ENCODE results near the gene DNER. TPM values are rescaled to one million over a fixed set of nuclear protein-coding genes. Genes with fewer than 3 reads are reported as not detected.

Gene DNER
- total RNA-seq, 1 experiment from 2014 or later: 3.7 TPM

DNA sequence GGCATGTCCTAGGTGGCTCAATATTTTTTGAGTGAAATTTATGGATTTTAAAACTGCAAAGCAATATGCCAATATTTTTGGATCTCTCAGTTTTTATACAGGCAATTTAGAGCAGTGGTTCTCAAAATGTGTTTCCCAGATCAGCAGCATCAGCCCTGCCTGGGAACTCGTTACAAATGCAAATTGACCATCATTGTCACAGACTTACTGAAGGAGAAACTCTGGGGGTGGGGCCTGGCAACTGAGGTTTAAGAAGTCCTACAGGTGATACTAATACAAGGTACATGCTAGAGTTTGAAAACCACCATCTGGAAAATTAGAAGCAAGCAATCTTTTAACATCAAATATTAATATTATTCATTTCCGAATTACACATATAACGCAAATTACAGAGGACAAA lies 227.7 kb downstream of the DNER start:
- H3K4me1 Mint-ChIP-seq: peaks cover 29% of the 10 kb centered on the region
- H3K9me3 Mint-ChIP-seq: peaks cover 20% of the 10 kb centered on the region
- ChIA-PET POLR2A (no interaction called here), CTCF (no interaction called here)
- peak overlapping the region; percentile 50; the same call in 1 of the 2 replicates for H3K27ac Mint-ChIP-seq
- H3K36me3 Mint-ChIP-seq: peaks cover 17% of the 10 kb centered on the region
- peak; percentile 86 for ATAC-seq
- H3K4me3 Mint-ChIP-seq: no peak overlapping the region
- peak; percentile 44 for DNase-seq (ENCODE audit: low spot score)
- H3K27me3 Mint-ChIP-seq (ENCODE audit: low read depth): no peaks in the 10 kb centered on the region
- TF ChIP-seq ZNF219 (CRISPR knock-in tag; IDR thresholded peaks at IDR 0.05; ENCODE audit: borderline replicate concordance): no peak
- TF ChIP-seq, protein P1, sequence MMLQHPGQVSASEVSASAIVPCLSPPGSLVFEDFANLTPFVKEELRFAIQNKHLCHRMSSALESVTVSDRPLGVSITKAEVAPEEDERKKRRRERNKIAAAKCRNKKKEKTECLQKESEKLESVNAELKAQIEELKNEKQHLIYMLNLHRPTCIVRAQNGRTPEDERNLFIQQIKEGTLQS (CRISPR knock-in tag; conservative IDR thresholded peaks at IDR 0.05): no peak
- TF ChIP-seq, protein P2, sequence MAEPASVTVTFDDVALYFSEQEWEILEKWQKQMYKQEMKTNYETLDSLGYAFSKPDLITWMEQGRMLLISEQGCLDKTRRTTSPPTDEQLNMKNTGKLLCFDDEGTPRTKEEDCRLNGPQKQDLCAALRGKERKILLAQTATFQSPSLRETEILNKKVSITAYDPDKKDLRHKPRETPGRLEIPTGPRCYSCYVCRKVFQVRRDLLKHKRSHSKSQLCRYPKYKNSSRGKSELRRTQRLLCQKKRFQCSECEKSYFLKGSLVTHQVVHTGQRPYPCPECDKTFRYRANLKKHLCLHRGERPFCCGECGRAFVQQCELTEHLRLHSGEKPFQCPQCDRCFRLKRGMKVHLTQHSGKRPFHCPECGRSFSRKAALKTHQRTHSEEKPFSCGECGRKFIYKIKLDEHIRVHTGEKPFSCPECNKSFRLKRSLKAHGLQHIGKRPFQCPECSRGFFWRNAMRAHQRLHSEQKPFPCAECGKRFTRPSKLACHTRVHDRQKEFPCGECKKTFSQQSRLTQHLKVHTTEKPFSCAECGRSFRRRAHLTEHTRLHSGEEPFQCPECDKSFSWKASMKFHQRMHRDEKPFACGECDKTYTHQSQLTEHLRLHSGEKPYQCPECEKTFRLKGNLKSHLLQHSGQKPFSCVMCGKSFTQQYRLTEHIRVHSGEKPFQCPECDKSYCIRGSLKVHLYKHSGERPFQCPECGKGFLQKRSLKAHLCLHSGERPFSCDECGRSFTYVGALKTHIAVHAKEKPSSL (CRISPR knock-in tag; conservative IDR thresholded peaks at IDR 0.05): no peak
- no peak for TF ChIP-seq TEAD4 (CRISPR knock-in tag; IDR thresholded peaks at IDR 0.05)
- no peak for TF ChIP-seq KAT7 (CRISPR knock-in tag; IDR thresholded peaks at IDR 0.05; ENCODE audit: borderline replicate concordance)
- no peak for TF ChIP-seq ATF1 (CRISPR knock-in tag; IDR thresholded peaks at IDR 0.05)
- TF ChIP-seq, protein P3, sequence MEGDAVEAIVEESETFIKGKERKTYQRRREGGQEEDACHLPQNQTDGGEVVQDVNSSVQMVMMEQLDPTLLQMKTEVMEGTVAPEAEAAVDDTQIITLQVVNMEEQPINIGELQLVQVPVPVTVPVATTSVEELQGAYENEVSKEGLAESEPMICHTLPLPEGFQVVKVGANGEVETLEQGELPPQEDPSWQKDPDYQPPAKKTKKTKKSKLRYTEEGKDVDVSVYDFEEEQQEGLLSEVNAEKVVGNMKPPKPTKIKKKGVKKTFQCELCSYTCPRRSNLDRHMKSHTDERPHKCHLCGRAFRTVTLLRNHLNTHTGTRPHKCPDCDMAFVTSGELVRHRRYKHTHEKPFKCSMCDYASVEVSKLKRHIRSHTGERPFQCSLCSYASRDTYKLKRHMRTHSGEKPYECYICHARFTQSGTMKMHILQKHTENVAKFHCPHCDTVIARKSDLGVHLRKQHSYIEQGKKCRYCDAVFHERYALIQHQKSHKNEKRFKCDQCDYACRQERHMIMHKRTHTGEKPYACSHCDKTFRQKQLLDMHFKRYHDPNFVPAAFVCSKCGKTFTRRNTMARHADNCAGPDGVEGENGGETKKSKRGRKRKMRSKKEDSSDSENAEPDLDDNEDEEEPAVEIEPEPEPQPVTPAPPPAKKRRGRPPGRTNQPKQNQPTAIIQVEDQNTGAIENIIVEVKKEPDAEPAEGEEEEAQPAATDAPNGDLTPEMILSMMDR (IDR thresholded peaks at IDR 0.05): no peak
- no peak for TF ChIP-seq RORB (CRISPR knock-in tag; IDR thresholded peaks at IDR 0.05)
- TF ChIP-seq, protein P4, sequence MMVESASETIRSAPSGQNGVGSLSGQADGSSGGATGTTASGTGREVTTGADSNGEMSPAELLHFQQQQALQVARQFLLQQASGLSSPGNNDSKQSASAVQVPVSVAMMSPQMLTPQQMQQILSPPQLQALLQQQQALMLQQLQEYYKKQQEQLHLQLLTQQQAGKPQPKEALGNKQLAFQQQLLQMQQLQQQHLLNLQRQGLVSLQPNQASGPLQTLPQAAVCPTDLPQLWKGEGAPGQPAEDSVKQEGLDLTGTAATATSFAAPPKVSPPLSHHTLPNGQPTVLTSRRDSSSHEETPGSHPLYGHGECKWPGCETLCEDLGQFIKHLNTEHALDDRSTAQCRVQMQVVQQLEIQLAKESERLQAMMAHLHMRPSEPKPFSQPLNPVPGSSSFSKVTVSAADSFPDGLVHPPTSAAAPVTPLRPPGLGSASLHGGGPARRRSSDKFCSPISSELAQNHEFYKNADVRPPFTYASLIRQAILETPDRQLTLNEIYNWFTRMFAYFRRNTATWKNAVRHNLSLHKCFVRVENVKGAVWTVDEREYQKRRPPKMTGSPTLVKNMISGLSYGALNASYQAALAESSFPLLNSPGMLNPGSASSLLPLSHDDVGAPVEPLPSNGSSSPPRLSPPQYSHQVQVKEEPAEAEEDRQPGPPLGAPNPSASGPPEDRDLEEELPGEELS (CRISPR knock-in tag; IDR thresholded peaks at IDR 0.05): no peak
- TF ChIP-seq, protein P5, sequence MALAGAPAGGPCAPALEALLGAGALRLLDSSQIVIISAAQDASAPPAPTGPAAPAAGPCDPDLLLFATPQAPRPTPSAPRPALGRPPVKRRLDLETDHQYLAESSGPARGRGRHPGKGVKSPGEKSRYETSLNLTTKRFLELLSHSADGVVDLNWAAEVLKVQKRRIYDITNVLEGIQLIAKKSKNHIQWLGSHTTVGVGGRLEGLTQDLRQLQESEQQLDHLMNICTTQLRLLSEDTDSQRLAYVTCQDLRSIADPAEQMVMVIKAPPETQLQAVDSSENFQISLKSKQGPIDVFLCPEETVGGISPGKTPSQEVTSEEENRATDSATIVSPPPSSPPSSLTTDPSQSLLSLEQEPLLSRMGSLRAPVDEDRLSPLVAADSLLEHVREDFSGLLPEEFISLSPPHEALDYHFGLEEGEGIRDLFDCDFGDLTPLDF (CRISPR knock-in tag; IDR thresholded peaks at IDR 0.05): no peak
- TF ChIP-seq TCF7 (CRISPR knock-in tag; IDR thresholded peaks at IDR 0.05; ENCODE audit: low read depth): no peak
- TF ChIP-seq SOX15 (CRISPR knock-in tag; IDR thresholded peaks at IDR 0.05): no peak
- TF ChIP-seq, protein P6, sequence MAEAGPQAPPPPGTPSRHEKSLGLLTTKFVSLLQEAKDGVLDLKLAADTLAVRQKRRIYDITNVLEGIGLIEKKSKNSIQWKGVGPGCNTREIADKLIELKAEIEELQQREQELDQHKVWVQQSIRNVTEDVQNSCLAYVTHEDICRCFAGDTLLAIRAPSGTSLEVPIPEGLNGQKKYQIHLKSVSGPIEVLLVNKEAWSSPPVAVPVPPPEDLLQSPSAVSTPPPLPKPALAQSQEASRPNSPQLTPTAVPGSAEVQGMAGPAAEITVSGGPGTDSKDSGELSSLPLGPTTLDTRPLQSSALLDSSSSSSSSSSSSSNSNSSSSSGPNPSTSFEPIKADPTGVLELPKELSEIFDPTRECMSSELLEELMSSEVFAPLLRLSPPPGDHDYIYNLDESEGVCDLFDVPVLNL (CRISPR knock-in tag; IDR thresholded peaks at IDR 0.05; ENCODE audit: borderline replicate concordance, low read depth): no peak
- TF ChIP-seq, protein P7, sequence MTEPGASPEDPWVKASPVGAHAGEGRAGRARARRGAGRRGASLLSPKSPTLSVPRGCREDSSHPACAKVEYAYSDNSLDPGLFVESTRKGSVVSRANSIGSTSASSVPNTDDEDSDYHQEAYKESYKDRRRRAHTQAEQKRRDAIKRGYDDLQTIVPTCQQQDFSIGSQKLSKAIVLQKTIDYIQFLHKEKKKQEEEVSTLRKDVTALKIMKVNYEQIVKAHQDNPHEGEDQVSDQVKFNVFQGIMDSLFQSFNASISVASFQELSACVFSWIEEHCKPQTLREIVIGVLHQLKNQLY (CRISPR knock-in tag; IDR thresholded peaks at IDR 0.05): no peak
- TF ChIP-seq SMAD3 (CRISPR knock-in tag; IDR thresholded peaks at IDR 0.05; ENCODE audit: borderline replicate concordance): no peak
- TF ChIP-seq ZNF263 (CRISPR knock-in tag; IDR thresholded peaks at IDR 0.05; ENCODE audit: low read depth): no peak
- TF ChIP-seq CREM (CRISPR knock-in tag; IDR thresholded peaks at IDR 0.05): no peak
- no peak for TF ChIP-seq ETV6 (CRISPR knock-in tag; IDR thresholded peaks at IDR 0.05)
- TF ChIP-seq, protein P8, sequence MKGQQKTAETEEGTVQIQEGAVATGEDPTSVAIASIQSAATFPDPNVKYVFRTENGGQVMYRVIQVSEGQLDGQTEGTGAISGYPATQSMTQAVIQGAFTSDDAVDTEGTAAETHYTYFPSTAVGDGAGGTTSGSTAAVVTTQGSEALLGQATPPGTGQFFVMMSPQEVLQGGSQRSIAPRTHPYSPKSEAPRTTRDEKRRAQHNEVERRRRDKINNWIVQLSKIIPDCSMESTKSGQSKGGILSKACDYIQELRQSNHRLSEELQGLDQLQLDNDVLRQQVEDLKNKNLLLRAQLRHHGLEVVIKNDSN (CRISPR knock-in tag; IDR thresholded peaks at IDR 0.05): no peak

Measured in WTC11 (cell line).